Measurements from ENCODE around the gene UBE2E3. TPM values are rescaled to one million over a fixed set of nuclear protein-coding genes. Genes with fewer than 3 reads are reported as not detected.
A peak's percentile ranks its signal among the peaks of the same experiment; 100 is the strongest.

The UBE2E3 gene
- total and polyA plus RNA-seq, 5 donors from 2014 or later = 12.4 to 31.9 (median 24.6) TPM

DNA sequence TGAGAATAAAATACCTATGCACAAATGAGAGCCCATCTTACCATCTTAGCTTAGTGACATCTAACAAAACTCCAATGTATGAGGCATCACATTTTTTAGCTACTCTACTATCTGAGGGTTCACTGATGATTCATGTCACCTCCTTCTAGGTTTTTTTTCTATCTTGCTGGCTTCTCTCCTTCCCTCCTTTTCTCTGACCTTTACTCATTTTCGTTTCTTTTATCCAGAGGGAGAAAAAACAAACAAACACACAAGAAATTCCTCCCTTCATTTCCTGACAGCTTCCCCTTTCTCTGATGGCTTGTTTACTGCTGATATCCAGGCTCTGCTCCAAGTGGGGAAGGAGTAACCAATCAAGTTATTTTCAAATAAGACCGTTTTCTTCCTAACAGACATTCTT, 115.1 kb downstream of the UBE2E3 start:
- Histone ChIP-seq H3K36me3 (ENCODE audit: control insufficient read depth, insufficient read depth, low read length) (no peaks in the 10 kb centered on the region), H3K4me1 (ENCODE audit: control insufficient read depth, insufficient read depth, low read length, poor library complexity, severe bottlenecking) (no peaks in the 10 kb centered on the region), H3K9me3 (ENCODE audit: control insufficient read depth in 2 of 2, low read length in 2 of 2) (no peaks in the 10 kb centered on the region), H3K27ac (ENCODE audit: insufficient read depth, low read length, poor library complexity, severe bottlenecking) (no peak overlapping the region), H3K4me3 (ENCODE audit: low read depth, low read length) (no peak overlapping the region), H3K27me3 (ENCODE audit: control insufficient read depth, insufficient read depth, low read length) (no peaks in the 10 kb centered on the region)
- no peak overlapping the region for H3K4me3 Mint-ChIP-seq
- no peaks in the 10 kb centered on the region for H3K4me1 Mint-ChIP-seq
- H3K27ac Mint-ChIP-seq = no peak overlapping the region
- peaks cover 4% of the 10 kb centered on the region for H3K36me3 Mint-ChIP-seq
- ATAC-seq (ENCODE audit: low read depth in 2 of 2) (no peak), DNase-seq (no peak)
- H3K27me3 Mint-ChIP-seq = peaks cover 15% of the 10 kb centered on the region
- H3K9me3 Mint-ChIP-seq = peaks cover 3 to 31% (median 9%) of the 10 kb centered on the region in 7 donors

DNA sequence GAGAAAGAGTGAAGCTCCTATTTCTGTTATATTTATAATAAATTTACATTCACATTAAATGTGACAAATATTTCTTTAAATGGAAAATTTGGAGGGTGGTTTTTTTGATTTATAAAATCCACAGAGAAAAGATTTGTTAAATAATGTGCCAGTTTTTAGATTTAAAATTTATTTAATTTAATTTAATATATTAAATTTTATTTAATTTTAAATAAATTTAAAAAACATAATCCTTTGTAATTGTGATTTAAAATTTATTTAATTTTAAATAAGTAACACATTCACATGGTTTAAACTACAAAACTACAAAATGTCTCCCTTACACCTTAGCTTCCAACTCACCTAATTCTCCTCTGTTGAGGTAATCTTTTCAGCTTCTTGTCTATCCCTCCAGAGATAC, 123.3 kb downstream of the UBE2E3 start:
- no peak overlapping the region for H3K27ac Mint-ChIP-seq
- H3K4me1 ChIP-seq (ENCODE audit: control insufficient read depth, insufficient read depth, low read length, poor library complexity, severe bottlenecking) = peaks cover 13% of the 10 kb centered on the region
- peaks cover 0 to 1% (median 0%) of the 10 kb centered on the region in 7 donors for H3K9me3 Mint-ChIP-seq
- H3K36me3 ChIP-seq (ENCODE audit: control insufficient read depth, insufficient read depth, low read length) = no peaks in the 10 kb centered on the region
- peaks cover 10 to 34% (median 21%) of the 10 kb centered on the region in 4 donors for H3K4me1 Mint-ChIP-seq
- no peak for DNase-seq
- H3K36me3 Mint-ChIP-seq = no peaks in the 10 kb centered on the region
- no peak overlapping the region for H3K27ac ChIP-seq (ENCODE audit: insufficient read depth, low read length, poor library complexity, severe bottlenecking)
- no peak overlapping the region for H3K4me3 ChIP-seq (ENCODE audit: low read depth, low read length)
- H3K27me3 ChIP-seq (ENCODE audit: control insufficient read depth, insufficient read depth, low read length) = no peaks in the 10 kb centered on the region
- no peak overlapping the region for H3K4me3 Mint-ChIP-seq
- ATAC-seq (ENCODE audit: low read depth in 2 of 2) = no peak
- H3K27me3 Mint-ChIP-seq = peaks cover 12% of the 10 kb centered on the region
- H3K9me3 ChIP-seq (ENCODE audit: control insufficient read depth in 2 of 2, low read length in 2 of 2) = no peaks in the 10 kb centered on the region

DNA sequence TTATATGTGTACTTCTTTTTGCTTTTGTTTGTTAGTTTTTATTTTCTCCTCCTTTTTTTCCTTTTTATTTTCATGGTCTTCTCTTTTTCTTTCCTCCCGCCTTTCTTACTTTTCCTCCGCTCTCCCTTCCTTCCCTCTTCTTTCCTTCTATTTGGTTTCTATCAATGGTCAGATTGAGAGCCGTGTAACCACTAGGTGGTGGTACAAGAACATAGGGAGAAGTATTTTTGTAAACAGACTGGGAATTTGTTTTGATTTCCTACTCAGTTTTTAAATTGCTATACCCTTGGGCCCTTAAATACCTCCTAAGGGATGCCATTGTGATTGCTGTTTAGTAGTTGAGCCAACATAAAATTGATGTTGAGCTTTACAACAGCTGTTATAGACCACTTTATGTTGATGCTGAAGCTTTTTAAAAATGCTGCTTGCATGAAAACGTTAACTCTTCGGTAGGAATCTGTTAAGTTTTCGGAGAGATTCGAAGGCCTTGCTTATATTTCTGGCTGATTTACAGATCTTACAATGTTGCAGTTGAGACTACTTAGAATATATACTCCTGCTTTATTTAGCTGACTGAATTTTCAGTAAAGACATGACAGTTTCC, 124.2 kb downstream of the UBE2E3 start:
- no peak overlapping the region for H3K4me3 ChIP-seq (ENCODE audit: low read depth, low read length)
- Mint-ChIP-seq H3K9me3 (peaks cover 0 to 1% (median 0%) of the 10 kb centered on the region in 7 donors), H3K27ac (peak overlapping the region in 1 of 3 donors; percentile 69), H3K27me3 (peaks cover 10% of the 10 kb centered on the region), H3K36me3 (no peaks in the 10 kb centered on the region), H3K4me3 (peak overlapping the region in 1 of 4 donors; percentile 62), H3K4me1 (peaks cover 10 to 36% (median 21%) of the 10 kb centered on the region in 4 donors)
- no peaks in the 10 kb centered on the region for H3K36me3 ChIP-seq (ENCODE audit: control insufficient read depth, insufficient read depth, low read length)
- peak in 2 of 3 donors; percentile 20 to 44 for DNase-seq
- no peaks in the 10 kb centered on the region for H3K27me3 ChIP-seq (ENCODE audit: control insufficient read depth, insufficient read depth, low read length)
- H3K4me1 ChIP-seq (ENCODE audit: control insufficient read depth, insufficient read depth, low read length, poor library complexity, severe bottlenecking) = peaks cover 17% of the 10 kb centered on the region
- H3K9me3 ChIP-seq (ENCODE audit: control insufficient read depth in 2 of 2, low read length in 2 of 2) = no peaks in the 10 kb centered on the region
- no peak overlapping the region for H3K27ac ChIP-seq (ENCODE audit: insufficient read depth, low read length, poor library complexity, severe bottlenecking)
- no peak for ATAC-seq (ENCODE audit: low read depth in 2 of 2)

DNA sequence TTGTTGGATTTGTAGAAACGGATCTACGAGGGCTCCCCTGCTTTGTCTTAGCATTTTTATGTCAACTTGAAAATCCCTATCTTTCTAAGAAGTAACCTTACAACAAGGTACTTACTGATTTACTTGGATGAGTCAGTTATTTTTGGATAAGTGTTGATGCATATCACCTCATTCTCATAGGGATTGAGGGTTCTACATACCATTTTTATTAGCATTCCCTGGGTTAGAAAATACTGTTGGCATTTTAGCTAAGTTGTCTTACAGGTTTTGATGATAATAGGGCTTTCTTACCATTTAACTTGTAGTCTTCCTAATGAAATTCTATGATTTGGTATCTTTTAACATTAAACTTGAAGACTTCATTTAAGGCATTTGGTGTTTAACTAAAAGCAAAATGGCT, 125.2 kb downstream of the UBE2E3 start:
- H3K9me3 Mint-ChIP-seq = peaks cover 0 to 1% (median 0%) of the 10 kb centered on the region in 7 donors
- no peaks in the 10 kb centered on the region for H3K36me3 Mint-ChIP-seq
- H3K27ac Mint-ChIP-seq = no peak overlapping the region
- Histone ChIP-seq H3K27ac (ENCODE audit: insufficient read depth, low read length, poor library complexity, severe bottlenecking) (no peak overlapping the region), H3K4me1 (ENCODE audit: control insufficient read depth, insufficient read depth, low read length, poor library complexity, severe bottlenecking) (peaks cover 17% of the 10 kb centered on the region), H3K27me3 (ENCODE audit: control insufficient read depth, insufficient read depth, low read length) (no peaks in the 10 kb centered on the region), H3K4me3 (ENCODE audit: low read depth, low read length) (peak overlapping the region; percentile 16), H3K9me3 (ENCODE audit: control insufficient read depth in 2 of 2, low read length in 2 of 2) (no peaks in the 10 kb centered on the region), H3K36me3 (ENCODE audit: control insufficient read depth, insufficient read depth, low read length) (no peaks in the 10 kb centered on the region)
- peaks cover 7% of the 10 kb centered on the region for H3K27me3 Mint-ChIP-seq
- ATAC-seq (ENCODE audit: low read depth in 2 of 2) (no peak), DNase-seq (no peak)
- H3K4me1 Mint-ChIP-seq = peaks cover 10 to 40% (median 23%) of the 10 kb centered on the region in 4 donors
- H3K4me3 Mint-ChIP-seq = no peak overlapping the region

DNA sequence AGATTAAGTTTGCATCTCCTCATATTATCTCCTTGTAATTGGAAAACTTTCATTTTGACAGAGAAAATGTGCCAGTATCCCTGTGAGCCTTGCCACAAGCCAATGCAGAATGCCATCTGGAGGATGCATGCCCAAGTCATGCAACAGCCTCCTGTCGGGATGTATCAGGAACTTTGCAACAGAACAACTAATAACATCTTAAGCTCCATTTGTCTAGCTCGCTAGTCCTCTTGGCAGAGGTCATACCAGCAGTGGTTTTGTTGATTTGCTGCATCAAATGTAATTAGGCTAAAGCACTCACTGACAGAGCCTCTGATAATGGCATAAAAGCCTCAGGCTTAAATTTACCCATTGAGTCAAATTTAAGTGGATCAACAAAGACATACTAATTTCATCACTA, 125.8 kb downstream of the UBE2E3 start:
- Mint-ChIP-seq H3K4me3 (no peak overlapping the region), H3K9me3 (peaks cover 0 to 1% (median 0%) of the 10 kb centered on the region in 7 donors), H3K4me1 (peaks cover 10 to 40% (median 23%) of the 10 kb centered on the region in 4 donors), H3K27ac (peak overlapping the region in 2 of 3 donors; percentile 15 to 91), H3K36me3 (no peaks in the 10 kb centered on the region), H3K27me3 (peaks cover 7% of the 10 kb centered on the region)
- H3K27me3 ChIP-seq (ENCODE audit: control insufficient read depth, insufficient read depth, low read length) = no peaks in the 10 kb centered on the region
- no peak overlapping the region for H3K27ac ChIP-seq (ENCODE audit: insufficient read depth, low read length, poor library complexity, severe bottlenecking)
- H3K9me3 ChIP-seq (ENCODE audit: control insufficient read depth in 2 of 2, low read length in 2 of 2) = no peaks in the 10 kb centered on the region
- H3K36me3 ChIP-seq (ENCODE audit: control insufficient read depth, insufficient read depth, low read length) = no peaks in the 10 kb centered on the region
- DNase-seq = no peak
- peak overlapping the region; percentile 16 for H3K4me3 ChIP-seq (ENCODE audit: low read depth, low read length)
- no peak for ATAC-seq (ENCODE audit: low read depth in 2 of 2)
- H3K4me1 ChIP-seq (ENCODE audit: control insufficient read depth, insufficient read depth, low read length, poor library complexity, severe bottlenecking) = peaks cover 17% of the 10 kb centered on the region

DNA sequence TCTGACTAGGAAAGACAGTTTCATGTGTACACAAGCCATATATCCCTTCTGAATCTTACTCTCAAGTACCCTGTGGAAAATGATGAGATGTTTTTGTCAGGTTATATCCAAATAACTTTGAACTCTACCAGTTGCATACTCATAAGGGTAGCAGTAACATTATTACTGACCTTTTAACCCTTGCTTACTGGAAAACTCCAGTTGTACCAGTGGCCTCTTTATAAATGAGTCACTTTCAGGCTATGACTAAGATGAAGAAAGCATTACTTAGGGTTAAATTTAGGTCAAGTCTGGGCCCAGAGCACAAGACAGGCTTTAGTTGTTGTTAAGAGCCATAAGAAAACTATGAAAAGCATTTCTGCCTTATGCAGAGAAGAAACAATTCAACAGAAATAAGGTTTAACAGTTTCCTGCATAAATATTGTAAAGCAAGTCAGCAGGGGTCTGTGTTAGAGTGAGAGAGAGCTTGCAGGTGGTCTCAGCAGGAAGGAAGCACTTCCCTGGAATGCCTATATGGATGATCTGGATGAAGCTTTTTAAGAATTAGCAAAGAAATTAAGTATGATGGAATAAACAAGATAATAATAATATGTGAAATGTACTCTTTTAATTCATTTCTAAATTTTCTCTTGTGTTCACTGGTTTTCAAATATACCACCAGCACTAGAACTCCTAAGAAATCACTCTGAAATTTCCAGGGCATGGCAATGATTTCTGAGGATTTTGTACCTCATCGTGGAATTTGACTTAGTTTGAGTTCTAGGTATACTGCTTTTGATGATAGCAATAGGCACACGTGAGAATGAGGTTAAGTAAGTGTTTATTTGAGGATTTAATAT, 126.6 kb downstream of the UBE2E3 start:
- Histone ChIP-seq H3K27ac (ENCODE audit: insufficient read depth, low read length, poor library complexity, severe bottlenecking) (peak overlapping the region; percentile 16), H3K4me1 (ENCODE audit: control insufficient read depth, insufficient read depth, low read length, poor library complexity, severe bottlenecking) (peaks cover 17% of the 10 kb centered on the region), H3K36me3 (ENCODE audit: control insufficient read depth, insufficient read depth, low read length) (no peaks in the 10 kb centered on the region), H3K4me3 (ENCODE audit: low read depth, low read length) (peak overlapping the region; percentile 7), H3K27me3 (ENCODE audit: control insufficient read depth, insufficient read depth, low read length) (no peaks in the 10 kb centered on the region), H3K9me3 (ENCODE audit: control insufficient read depth in 2 of 2, low read length in 2 of 2) (no peaks in the 10 kb centered on the region)
- Mint-ChIP-seq H3K36me3 (no peaks in the 10 kb centered on the region), H3K27ac (peak overlapping the region; percentile 47 to 68 (median 57)), H3K4me3 (peak overlapping the region in 3 of 4 donors; percentile 5 to 27 (median 16)), H3K27me3 (peaks cover 7% of the 10 kb centered on the region), H3K9me3 (peaks cover 0 to 1% (median 0%) of the 10 kb centered on the region in 7 donors), H3K4me1 (peaks cover 10 to 40% (median 23%) of the 10 kb centered on the region in 4 donors)
- ATAC-seq (ENCODE audit: low read depth in 2 of 2) (peak; percentile 89 to 93), DNase-seq (peak in 2 of 3 donors; percentile 9 to 84)

DNA sequence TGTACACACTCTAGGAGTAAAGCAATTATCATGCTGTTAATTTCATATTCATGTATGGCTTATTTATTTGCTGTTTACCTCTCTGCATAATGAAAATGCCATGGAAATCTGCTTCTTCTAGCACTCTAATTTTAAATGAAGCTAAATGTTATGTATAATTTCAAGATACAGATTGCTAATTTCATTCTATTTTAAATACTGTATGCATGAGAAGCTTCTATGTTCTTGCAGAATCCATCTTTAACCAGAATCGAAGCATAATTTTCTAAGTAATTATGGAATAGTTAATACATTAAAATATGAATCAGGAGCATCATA, 127.2 kb downstream of the UBE2E3 start:
- H3K4me1 Mint-ChIP-seq = peaks cover 10 to 40% (median 23%) of the 10 kb centered on the region in 4 donors
- no peak overlapping the region for H3K27ac ChIP-seq (ENCODE audit: insufficient read depth, low read length, poor library complexity, severe bottlenecking)

More for the DNA sequence above, 127.2 kb downstream of the UBE2E3 start:
- H3K9me3 Mint-ChIP-seq = peaks cover 0 to 1% (median 0%) of the 10 kb centered on the region in 7 donors
- no peak overlapping the region for H3K4me3 Mint-ChIP-seq
- Histone ChIP-seq H3K36me3 (ENCODE audit: control insufficient read depth, insufficient read depth, low read length) (no peaks in the 10 kb centered on the region), H3K9me3 (ENCODE audit: control insufficient read depth in 2 of 2, low read length in 2 of 2) (no peaks in the 10 kb centered on the region), H3K27me3 (ENCODE audit: control insufficient read depth, insufficient read depth, low read length) (no peaks in the 10 kb centered on the region), H3K4me1 (ENCODE audit: control insufficient read depth, insufficient read depth, low read length, poor library complexity, severe bottlenecking) (peaks cover 17% of the 10 kb centered on the region), H3K4me3 (ENCODE audit: low read depth, low read length) (no peak overlapping the region)
- DNase-seq (no peak), ATAC-seq (ENCODE audit: low read depth in 2 of 2) (no peak)
- no peak overlapping the region for H3K27ac Mint-ChIP-seq
- H3K36me3 Mint-ChIP-seq = no peaks in the 10 kb centered on the region
- peaks cover 7% of the 10 kb centered on the region for H3K27me3 Mint-ChIP-seq

Data from CD4-positive, CD25-positive, alpha-beta regulatory T cell (primary cell).